ENCODE results near the gene ETS1.

ETS1 gene

GRCh38 chr11:128624269-128625175 lies 37.2 kb upstream of the ETS1 start:
- DNase-seq (ENCODE audit: extremely low read depth, low read depth): no peak
- TF ChIP-seq CTCF (IDR thresholded peaks at IDR 0.05; ENCODE audit: low read depth, low read length, missing control alignments): no peak
- H3K4me3 ChIP-seq (replicated peaks; ENCODE audit: low read depth, low read length): no peak overlapping the region

- DNase-seq (ENCODE audit: extremely low read depth, low read depth): no peak
- TF ChIP-seq CTCF (IDR thresholded peaks at IDR 0.05; ENCODE audit: low read depth, low read length, missing control alignments): no peak
- no peak overlapping the region for H3K4me3 ChIP-seq (replicated peaks; ENCODE audit: low read depth, low read length)
These were observed 35.7 kb upstream of the ETS1 start for GRCh38 chr11:128623091-128623490.

- H3K4me3 ChIP-seq (replicated peaks; ENCODE audit: low read depth, low read length): no peak overlapping the region
- no peak for TF ChIP-seq CTCF (IDR thresholded peaks at IDR 0.05; ENCODE audit: low read depth, low read length, missing control alignments)
- DNase-seq (ENCODE audit: extremely low read depth, low read depth): peak; percentile 62
These were observed 34.5 kb upstream of the ETS1 start for GRCh38 chr11:128621601-128622501.

GRCh38 chr11:128620309-128621100 lies 33.1 kb upstream of the ETS1 start:
- no peak for TF ChIP-seq CTCF (IDR thresholded peaks at IDR 0.05; ENCODE audit: low read depth, low read length, missing control alignments)
- H3K4me3 ChIP-seq (replicated peaks; ENCODE audit: low read depth, low read length): no peak overlapping the region
- no peak for DNase-seq (ENCODE audit: extremely low read depth, low read depth)

GRCh38 chr11:128619540-128620308 lies 32.4 kb upstream of the ETS1 start:
- no peak for TF ChIP-seq CTCF (IDR thresholded peaks at IDR 0.05; ENCODE audit: low read depth, low read length, missing control alignments)
- no peak for DNase-seq (ENCODE audit: extremely low read depth, low read depth)
- no peak overlapping the region for H3K4me3 ChIP-seq (replicated peaks; ENCODE audit: low read depth, low read length)

All from HFF-Myc (cell line).